Sigmoid colon (tissue), 7 donors: Measurements from ENCODE around the gene GOT1. TPM values are rescaled to one million over a fixed set of nuclear protein-coding genes. Genes with fewer than 3 reads are reported as not detected.

Experiments
- DNase-seq: peaks from one replicate; pipeline ENCODE4 v3.0.0-alpha.2; 2019
- H3K27ac ChIP-seq, 4 donors: fragments of 200-600 bp; sonication (generic); one replicate each; pipeline ENCODE4 v1.5.1; 2016 to 2019; ENCODE audit warnings: mild to moderate bottlenecking in 1 of 4
- H3K27me3 ChIP-seq, 3 donors: fragments of 200-600 bp; sonication (generic); one replicate each; pipeline ENCODE4 v1.5.1; 2019; ENCODE audit warnings: mild to moderate bottlenecking in 1 of 3
- H3K36me3 ChIP-seq, 4 donors: fragments of 200-600 bp; sonication (generic); one replicate each; pipeline ENCODE4 v1.5.1; 2016 to 2019
- H3K4me1 ChIP-seq, 4 donors: fragments of 200-600 bp; sonication (generic); one replicate each; pipeline ENCODE4 v1.5.1; 2017 to 2019
- H3K4me3 ChIP-seq, 4 donors: fragments of 200-600 bp; sonication (generic); one replicate each; pipeline ENCODE4 v1.5.1; 2017 to 2019; ENCODE audit warnings: mild to moderate bottlenecking in 2 of 4, moderate library complexity in 1 of 4
- H3K9me3 ChIP-seq, 4 donors: fragments of 200-600 bp in 3 of 4; sonication (generic) in 3 of 4; one replicate each; pipeline versions ENCODE4 v1.5.1 to v1.6.1; 2013 to 2019
- EP300 ChIP-seq, 4 donors: sonication (generic); formaldehyde crosslinking; IDR thresholded peaks; one replicate each; pipeline ENCODE4 v1.6.1; 2017; ENCODE audit warnings: antibody characterized with exemption in 4 of 4
- POLR2A ChIP-seq, 2 donors: fragments of 450-650 bp; IDR thresholded peaks; one replicate each; pipeline ENCODE4 v1.6.1; 2016; ENCODE audit warnings: antibody characterized with exemption in 2 of 2, mild to moderate bottlenecking in 2 of 2, moderate library complexity in 2 of 2
- POLR2AphosphoS5 ChIP-seq, 4 donors: sonication (generic); formaldehyde crosslinking; IDR thresholded peaks; one replicate each; pipeline ENCODE4 v1.6.1; 2017; ENCODE audit warnings: antibody characterized with exemption in 4 of 4
- WGBS, 2 donors: extraction: QIAGEN DNeasy Blood & Tissue Kit; methylation state at CpG; one replicate each; pipeline ENCODE4 v1.1.7; 2013; 5-methylcytosine and 5-hydroxymethylcytosine counted together
- intact Hi-C: fragments of 100-400 bp; cut with DNase I; formaldehyde crosslinking; loops from one replicate; pipeline ENCODE4 v1.15.1; 2023
- polyA plus RNA-seq, 3 donors: library from polyadenylated mRNA; stranded (reverse); fragments of 200-250 nt; gene quantifications; one replicate each; pipeline ENCODE4 v1.2.3, GENCODE V29; 2013
- total RNA-seq, 4 donors: library from RNA; depleted of rRNA; stranded (reverse); fragments of >200 nt; gene quantifications; one replicate each; pipeline ENCODE4 v1.1.0, GENCODE V29; 2016
- TF ChIP-seq, protein P1 (sequence below), 4 experiments: fragments of 450-650 bp in 3 of 4; fragments of 200-600 bp in 1 of 4; IDR thresholded peaks; one replicate each; pipeline ENCODE4 v1.5.1; 2016 to 2019; ENCODE audit warnings: antibody characterized with exemption in 4 of 4, mild to moderate bottlenecking in 3 of 4, moderate library complexity in 2 of 4
- donor health status: healthy with polysubstance abuse.
- donor health status: Bipolar disorder and iron deficiency.
- donor health status: healthy.

The GOT1 gene
- total and polyA plus RNA-seq, 7 donors = 13.4 to 73.5 (median 29.6) TPM

DNA sequence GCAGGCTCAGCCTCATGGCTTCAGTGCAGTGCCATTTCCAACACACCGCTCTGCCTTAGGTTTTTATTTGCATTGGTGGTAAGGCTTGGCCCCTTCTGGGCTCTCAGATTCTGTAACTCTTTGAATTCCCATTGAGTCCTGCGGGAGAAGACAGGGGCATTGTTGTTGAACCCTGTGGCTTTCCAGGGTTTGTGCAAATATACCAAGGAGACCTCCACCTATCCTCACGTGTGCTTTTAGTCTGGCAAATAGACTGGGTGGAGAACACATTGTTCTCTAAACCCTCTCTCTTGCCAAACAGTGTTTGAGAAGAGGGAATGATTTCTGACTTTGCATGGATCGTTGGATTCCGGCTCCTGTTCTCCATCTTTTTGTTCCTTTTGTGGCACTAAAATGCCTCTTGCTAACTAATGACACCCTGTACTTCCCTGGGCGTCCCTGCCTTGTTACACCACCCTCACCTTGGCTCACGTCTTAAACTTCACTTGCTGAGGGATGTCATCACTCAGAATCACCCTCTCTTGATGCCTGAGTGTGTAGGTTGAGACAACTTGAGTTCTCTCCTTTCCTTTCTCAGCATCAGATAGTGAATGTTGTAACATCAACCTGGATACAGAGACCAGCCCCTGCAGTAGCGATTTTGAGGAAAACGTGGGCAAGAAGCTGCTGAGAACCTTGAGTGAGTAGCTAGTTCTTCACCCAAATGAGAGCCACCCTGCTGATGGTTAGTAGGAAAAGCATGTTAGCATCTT lies 40.5 kb downstream of the GOT1 start:
- Histone ChIP-seq H3K9me3 (no peaks in the 10 kb centered on the region), H3K4me1 (peaks cover 0 to 8% (median 0%) of the 10 kb centered on the region in 4 donors), H3K4me3 (no peak overlapping the region), H3K36me3 (peaks cover 0 to 6% (median 0%) of the 10 kb centered on the region in 4 donors), H3K27me3 (no peaks in the 10 kb centered on the region), H3K27ac (no peak overlapping the region)
- WGBS, 2 donors = 73 to 81% methylated on average over 9 of the region's 9 CpGs
- DNase-seq = no peak
- intact Hi-C loops = loop anchor here (5.0 kb wide), 2 partner anchors 157 to 317 kb away; no protein-coding TSS in a partner anchor
- TF ChIP-seq POLR2AphosphoS5 (IDR thresholded peaks at IDR 0.05) = no peak
- TF ChIP-seq, protein P1, sequence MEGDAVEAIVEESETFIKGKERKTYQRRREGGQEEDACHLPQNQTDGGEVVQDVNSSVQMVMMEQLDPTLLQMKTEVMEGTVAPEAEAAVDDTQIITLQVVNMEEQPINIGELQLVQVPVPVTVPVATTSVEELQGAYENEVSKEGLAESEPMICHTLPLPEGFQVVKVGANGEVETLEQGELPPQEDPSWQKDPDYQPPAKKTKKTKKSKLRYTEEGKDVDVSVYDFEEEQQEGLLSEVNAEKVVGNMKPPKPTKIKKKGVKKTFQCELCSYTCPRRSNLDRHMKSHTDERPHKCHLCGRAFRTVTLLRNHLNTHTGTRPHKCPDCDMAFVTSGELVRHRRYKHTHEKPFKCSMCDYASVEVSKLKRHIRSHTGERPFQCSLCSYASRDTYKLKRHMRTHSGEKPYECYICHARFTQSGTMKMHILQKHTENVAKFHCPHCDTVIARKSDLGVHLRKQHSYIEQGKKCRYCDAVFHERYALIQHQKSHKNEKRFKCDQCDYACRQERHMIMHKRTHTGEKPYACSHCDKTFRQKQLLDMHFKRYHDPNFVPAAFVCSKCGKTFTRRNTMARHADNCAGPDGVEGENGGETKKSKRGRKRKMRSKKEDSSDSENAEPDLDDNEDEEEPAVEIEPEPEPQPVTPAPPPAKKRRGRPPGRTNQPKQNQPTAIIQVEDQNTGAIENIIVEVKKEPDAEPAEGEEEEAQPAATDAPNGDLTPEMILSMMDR (IDR thresholded peaks at IDR 0.05) = no peak

DNA sequence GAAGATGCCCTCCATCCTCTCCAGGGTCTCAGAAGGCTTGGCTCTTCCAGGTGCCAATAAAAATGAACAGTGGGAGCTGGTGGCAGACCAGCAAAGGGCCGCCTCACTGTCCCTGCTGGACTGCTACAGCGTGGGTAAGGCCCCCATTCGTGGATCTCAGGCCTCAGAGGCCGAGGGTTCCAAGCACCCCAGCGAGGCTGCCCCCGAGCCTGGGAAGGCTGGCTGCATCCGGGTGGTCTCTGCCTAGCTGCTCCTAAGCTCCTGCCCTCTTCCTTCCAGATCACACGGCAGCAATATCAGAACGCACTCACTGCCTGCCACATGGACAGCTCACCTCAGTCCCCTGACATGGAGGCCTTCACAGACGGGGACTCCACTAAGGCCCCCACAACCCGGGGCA lies 42.9 kb downstream of the GOT1 start:
- intact Hi-C loops = no loop called here
- Histone ChIP-seq H3K9me3 (no peaks in the 10 kb centered on the region), H3K27me3 (no peaks in the 10 kb centered on the region), H3K4me3 (no peak overlapping the region), H3K4me1 (peaks cover 0 to 4% (median 0%) of the 10 kb centered on the region in 4 donors), H3K27ac (no peak overlapping the region), H3K36me3 (no peaks in the 10 kb centered on the region)
- no peak for TF ChIP-seq EP300 (IDR thresholded peaks at IDR 0.05)
- TF ChIP-seq, protein P1 (IDR thresholded peaks at IDR 0.05) = no peak
- TF ChIP-seq POLR2AphosphoS5 (IDR thresholded peaks at IDR 0.05) = no peak
- TF ChIP-seq POLR2A (IDR thresholded peaks at IDR 0.05) = no peak
- 85 to 91% methylated on average over 11 of the region's 11 CpGs for WGBS, 2 donors
- DNase-seq = no peak

DNA sequence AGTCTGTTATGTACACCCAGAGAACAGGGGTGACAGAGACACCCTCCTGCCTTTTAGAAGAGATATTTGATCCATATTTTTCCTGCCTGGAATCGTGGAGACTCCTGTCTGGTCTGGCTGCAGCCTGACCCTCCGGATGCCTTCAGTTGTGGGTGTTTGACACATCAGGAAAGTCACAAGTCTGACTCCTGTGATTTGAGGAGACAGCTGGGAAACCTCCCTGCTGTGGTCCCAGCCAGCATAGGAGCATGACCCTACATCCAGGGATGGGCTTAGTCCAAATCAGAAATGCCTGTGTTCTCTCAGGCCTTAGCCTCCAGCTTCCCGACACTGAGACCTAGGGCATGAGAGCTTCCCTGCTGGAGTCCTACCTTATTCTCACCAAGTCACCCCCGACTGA lies 43.4 kb downstream of the GOT1 start:
- TF ChIP-seq, protein P1 (IDR thresholded peaks at IDR 0.05) = no peak
- TF ChIP-seq POLR2AphosphoS5 (IDR thresholded peaks at IDR 0.05) (no peak), EP300 (IDR thresholded peaks at IDR 0.05) (no peak), POLR2A (IDR thresholded peaks at IDR 0.05) (no peak)
- Histone ChIP-seq H3K4me1 (no peaks in the 10 kb centered on the region), H3K36me3 (no peaks in the 10 kb centered on the region), H3K4me3 (no peak overlapping the region), H3K27ac (no peak overlapping the region), H3K9me3 (no peaks in the 10 kb centered on the region), H3K27me3 (no peaks in the 10 kb centered on the region)
- intact Hi-C loops = no loop called here
- DNase-seq = no peak
- 81 to 84% methylated on average over 4 of the region's 4 CpGs for WGBS, 2 donors

DNA sequence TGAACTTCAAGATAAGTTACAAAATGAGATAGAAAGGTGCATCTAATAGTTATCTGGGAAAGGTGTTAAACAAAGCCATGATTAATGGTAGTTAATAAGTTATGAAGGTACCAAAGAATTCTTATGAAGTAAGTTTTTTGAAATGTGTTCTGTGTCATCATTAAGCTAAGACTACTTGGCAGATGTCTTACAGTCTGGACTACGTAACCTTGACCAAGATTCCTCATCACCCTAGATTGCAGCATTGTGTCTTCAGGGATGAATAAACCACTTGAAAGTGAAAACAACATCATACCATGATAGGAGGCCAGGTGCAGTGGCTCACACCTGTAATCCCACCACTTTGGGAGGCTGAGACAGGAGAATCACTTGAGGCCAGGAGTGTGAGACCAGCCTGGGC lies 48.2 kb downstream of the GOT1 start:
- Histone ChIP-seq H3K4me3 (no peak overlapping the region), H3K36me3 (no peaks in the 10 kb centered on the region), H3K4me1 (no peaks in the 10 kb centered on the region), H3K9me3 (no peaks in the 10 kb centered on the region), H3K27me3 (no peaks in the 10 kb centered on the region), H3K27ac (no peak overlapping the region)
- TF ChIP-seq EP300 (IDR thresholded peaks at IDR 0.05) (no peak), POLR2AphosphoS5 (IDR thresholded peaks at IDR 0.05) (no peak), POLR2A (IDR thresholded peaks at IDR 0.05) (no peak)
- TF ChIP-seq, protein P1 (IDR thresholded peaks at IDR 0.05) = no peak
- DNase-seq = no peak
- WGBS, 2 donors = 80 to 83% methylated on average over 1 of the region's 1 CpG
- intact Hi-C loops = no loop called here

DNA sequence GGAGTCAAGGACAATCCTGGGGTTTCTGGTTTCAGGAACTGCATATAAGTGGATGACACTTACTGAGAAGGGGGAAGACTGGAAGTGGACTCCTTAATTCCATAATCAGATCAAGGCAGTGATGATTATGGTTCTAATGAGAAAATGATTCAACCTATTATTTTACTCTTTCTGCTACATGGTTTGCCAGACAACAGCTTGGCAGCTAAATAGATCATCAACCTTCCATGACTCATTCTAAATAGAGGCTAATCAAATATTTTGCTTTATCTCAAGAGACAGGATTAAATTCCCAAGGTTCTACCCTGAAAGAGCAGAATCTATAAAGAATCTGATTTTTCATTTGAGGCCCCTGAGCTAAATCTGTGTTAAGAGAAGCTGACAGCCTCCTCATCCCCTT lies 55.0 kb downstream of the GOT1 start:
- H3K27ac ChIP-seq = no peak overlapping the region
- H3K27me3 ChIP-seq = no peaks in the 10 kb centered on the region
- H3K36me3 ChIP-seq = no peaks in the 10 kb centered on the region
- DNase-seq = no peak
- intact Hi-C loops = no loop called here
- H3K4me3 ChIP-seq = no peak overlapping the region
- H3K4me1 ChIP-seq = peaks cover 0 to 4% (median 2%) of the 10 kb centered on the region in 4 donors
- no peaks in the 10 kb centered on the region for H3K9me3 ChIP-seq
- no peak for TF ChIP-seq POLR2AphosphoS5 (IDR thresholded peaks at IDR 0.05)
- TF ChIP-seq, protein P1 (IDR thresholded peaks at IDR 0.05) = no peak
